HTR-8/SVneo (cell line): ENCODE results near the gene SLC25A22.
A peak's percentile ranks its signal among the peaks of the same experiment; 100 is the strongest.

Source experiments
- DNase-seq: peaks from one replicate; pipeline ENCODE4 v3.0.0; 2011; ENCODE audit warnings: low spot score, mixed read lengths; ENCODE audit not compliant: insufficient read length
- FAIRE-seq: peaks from 2 replicates; lab custom pipeline; 2011; peaks lifted over from hg19 to GRCh38; lab: Jason Lieb, UNC

SLC25A22 gene

GRCh38 chr11:808427-809286 is 10.6 kb upstream of the SLC25A22 start:
- DNase-seq (no peak), FAIRE-seq (peak; percentile 26)

GRCh38 chr11:804599-804964 is 6.5 kb upstream of the SLC25A22 start:
- DNase-seq (no peak), FAIRE-seq (no peak)

DNA sequence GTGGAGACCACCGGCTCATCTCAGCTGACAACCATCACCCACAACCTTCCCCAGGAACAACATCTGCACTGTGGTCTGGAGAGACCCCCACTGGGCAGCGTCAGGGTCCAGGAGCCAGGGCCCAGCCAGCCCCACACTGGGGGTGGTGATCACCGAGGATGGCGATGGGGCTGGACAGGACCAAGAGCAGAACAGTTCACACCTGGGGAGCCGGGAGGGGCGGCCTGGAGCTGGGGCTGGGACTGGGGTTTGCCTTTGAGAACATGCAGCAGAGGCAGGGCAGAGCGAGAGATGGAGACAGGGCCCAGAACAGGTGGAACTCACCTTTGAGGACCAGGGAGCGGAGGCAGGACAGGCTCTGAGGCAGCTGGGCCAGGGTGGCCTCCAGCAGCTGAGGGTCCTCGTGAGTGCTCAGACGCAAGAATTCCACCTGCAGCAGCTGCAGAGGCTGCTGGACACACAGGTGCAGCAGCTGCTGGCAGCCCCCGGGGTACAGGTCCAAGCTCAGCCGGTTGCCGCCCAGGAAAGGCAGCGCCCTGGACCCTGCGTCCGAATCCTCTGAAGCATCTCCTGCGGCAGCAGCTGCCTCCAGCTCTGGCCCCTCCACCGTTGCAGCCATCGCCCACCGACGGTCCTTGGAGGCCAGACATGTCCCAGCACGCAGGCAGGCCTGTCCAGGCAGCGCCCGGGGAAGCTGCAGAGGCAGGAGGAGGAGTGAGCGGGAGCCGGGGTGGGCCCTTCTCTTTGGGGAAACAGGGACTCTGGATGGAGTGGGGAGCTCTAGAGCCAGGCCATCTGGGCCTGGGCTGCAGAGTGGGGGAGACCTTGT is 5.9 kb upstream of the SLC25A22 start:
- peak; percentile 48 for FAIRE-seq
- DNase-seq, result peak; percentile 44

DNA sequence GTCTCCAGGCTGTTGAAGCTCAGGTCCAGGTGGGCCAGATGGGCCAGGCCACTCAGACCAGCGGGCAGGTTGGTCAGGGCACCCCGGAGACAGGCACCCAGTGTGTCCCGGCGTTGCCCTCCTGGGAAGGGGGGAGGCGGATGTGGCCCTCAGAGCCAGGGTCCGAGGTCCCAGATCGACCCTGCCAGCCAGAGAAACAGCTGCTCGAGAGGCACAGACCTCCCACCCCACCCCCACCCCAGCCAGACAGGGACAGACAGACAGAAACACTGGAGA is 5.3 kb upstream of the SLC25A22 start:
- DNase-seq, result no peak

GRCh38 chr11:802693-803466 is 4.8 kb upstream of the SLC25A22 start:
- FAIRE-seq (no peak), DNase-seq (no peak)

More for the DNA sequence above, 5.3 kb upstream of the SLC25A22 start:
- FAIRE-seq, result no peak

DNA sequence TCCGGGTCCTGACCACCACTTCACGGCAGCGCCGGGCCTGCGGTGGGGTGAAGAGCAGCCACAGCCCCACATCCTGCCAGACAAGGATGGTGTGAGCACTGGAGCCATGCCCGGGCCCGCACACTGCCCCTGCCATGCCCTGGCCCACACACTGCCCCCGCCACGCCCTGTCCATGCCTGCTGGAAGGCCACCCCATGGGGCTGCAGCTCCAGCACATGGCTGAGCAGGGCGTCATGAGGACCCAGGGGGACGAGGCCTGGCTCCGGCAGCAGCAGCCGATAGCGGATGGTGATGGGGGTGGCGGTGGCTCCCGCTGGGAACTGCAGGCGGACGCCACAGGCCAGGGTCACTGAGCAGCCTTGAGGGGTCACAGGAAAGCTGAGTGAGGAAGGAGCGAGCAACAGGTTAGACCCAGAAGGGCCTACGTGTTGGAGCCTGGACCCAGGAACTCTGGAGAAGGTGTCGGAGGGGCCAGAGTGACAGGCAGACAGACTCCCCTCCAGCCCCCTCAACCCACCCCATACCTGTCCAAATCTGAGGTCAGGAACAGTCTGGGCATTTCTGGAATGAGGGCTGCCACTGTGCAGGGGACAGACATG is 4.0 kb upstream of the SLC25A22 start:
- no peak for DNase-seq
- no peak for FAIRE-seq

- FAIRE-seq, result no peak
These were observed 3.2 kb upstream of the SLC25A22 start for GRCh38 chr11:801097-801780.

DNA sequence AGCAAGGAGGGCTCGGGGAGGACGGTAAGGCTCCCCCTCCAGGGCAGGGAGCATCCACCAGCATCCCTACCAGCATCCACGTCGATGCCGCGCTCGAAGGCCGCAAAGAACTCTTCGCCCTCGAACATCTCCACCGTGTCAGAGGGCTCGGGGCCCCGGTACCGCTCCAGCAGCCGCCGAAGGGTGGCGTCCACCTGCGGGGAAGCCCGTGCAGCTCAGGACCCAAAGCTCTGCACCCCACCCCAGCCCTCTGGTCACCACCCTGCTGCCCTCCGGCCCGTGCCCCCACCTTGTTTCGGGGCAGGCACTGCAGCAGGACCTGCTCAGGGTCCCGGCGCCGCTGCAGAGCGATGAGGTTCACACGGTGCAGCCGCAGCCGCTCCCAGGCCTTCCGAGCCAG is 2.4 kb upstream of the SLC25A22 start:
- no peak for FAIRE-seq
- DNase-seq, result no peak

More at GRCh38 chr11:801097-801780, 3.2 kb upstream of the SLC25A22 start:
- DNase-seq, result no peak

GRCh38 chr11:799641-800316 is 1.7 kb upstream of the SLC25A22 start:
- no peak for FAIRE-seq
- DNase-seq, result no peak

DNA sequence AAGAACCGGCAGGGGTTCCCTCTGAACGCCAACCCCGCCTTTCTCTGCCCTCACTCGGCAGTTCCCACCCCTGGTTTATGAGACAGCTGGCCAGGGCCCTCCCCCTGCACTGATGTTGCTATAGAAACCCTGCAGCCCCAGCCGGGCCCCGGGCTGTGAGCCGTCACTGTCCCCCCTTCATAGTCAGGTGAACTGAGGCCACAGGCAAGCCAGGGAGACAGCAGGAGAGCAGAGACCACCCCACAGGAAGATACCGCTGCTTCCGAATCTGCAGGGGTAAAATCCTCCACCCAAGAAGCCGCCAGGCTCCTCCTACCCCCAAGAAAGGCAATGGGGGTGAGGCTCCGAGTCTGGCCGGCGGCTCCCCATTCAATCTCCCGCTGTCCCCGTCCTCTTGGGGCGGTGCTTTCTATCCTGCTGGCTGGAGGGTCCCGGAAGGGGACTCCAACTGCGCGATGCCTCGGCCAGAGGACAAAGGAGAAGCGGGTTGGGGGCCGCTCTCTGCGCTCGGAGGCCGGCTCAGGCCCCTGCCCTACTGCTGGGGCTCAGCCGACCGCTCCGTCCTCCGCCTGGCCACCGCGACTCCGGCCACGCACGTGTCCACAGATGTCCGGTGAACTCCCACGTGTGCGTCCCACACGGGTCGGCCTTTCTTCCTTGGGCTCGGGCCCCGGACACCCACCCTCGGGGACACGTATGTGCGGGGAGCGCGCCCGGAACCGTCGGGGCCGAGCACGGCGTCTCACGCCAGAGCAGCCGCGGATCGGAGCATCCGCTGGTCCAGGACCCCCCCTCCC is 587 bp downstream of the SLC25A22 start:
- DNase-seq (no peak), FAIRE-seq (peak; percentile 92)

- FAIRE-seq (peak; percentile 63), DNase-seq (no peak)
These were observed 1.4 kb downstream of the SLC25A22 start for GRCh38 chr11:796565-797295.

DNA sequence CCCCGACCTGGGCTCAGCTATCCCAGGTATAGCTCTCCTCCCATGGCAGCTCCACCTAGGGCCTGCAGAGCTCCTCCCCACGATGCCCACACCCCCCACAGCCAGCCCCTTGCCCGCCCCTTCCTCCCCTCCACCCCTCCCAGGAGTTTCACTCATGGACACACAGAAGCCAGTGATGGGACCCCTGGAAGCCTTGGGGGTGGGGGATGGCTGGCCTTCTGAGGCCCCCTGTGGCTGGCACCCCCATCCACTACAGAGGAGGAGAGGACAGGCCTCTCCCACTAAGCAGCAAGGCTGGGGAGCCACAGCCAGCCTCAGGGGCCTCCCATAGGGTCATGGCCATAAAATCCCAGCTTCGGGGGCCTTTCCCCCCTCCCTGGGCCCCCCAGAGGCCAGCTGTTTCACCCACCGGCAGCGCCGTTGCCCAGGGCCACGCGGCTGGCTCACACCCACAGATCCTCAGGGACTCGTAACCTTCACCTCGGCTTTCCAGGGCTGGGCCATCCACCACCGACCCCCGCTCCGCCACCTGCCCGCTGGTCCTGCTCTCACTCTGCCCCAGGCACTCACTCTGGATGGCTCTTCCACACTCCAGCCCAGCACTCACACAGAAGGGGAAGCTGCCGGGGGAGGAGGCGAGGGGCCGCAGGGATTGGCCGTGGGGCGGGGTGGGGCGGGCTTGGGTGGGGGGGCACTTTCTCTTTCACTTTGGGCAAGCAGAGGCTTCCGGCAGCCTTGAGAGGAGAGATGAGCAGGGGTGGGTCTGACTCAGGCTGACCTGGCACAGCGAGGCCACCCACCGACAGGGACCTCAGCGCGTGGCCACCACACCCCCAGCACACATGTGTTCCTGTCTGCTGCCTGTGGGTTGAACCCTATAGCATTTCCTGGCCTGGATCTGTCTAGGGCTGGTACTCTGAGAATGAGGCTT is 2.2 kb downstream of the SLC25A22 start:
- DNase-seq, result peak; percentile 90
- peak; percentile 95 for FAIRE-seq

DNA sequence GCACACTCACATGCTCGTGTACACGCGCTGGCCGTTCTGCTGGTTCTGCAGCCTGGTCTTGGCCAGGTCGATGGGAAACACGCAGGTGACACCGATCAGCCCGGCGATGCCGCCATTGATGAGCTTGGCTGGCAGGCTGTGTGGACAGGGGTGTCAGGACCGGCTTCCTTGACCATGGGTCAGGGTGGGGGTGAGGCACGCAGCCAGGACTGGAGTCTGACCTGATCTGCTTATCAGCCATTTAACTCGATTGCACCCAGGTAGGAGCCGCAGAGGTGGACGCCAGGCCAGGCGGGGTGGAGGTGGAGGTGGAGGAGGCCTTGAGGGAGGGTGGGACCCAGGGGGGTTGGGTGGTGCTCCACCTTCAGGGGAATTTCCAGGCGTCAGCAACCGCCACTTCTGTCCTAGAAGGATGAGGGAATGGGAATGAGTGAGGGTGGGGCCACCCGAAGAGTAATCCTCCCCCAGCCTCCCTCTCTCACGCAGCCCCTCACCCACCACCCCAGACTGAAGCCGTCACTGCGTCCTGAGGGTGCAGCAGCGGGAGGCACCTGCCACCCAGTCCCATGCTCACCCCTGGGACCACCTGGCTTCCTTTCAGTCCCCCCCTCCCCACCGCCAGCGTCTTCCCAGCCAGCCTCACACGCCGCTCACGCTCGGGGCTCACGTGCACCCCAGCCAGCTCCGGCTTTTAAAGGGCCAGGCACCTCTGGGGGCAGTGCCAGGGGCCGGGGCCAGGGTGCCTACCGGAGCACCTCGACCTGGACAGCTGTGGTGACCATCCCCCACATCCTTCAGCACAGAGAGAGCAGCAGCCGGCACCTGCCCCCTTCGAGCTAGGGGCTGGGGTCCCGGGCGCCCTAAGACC is 3.1 kb downstream of the SLC25A22 start:
- FAIRE-seq (peak; percentile 69), DNase-seq (no peak)

GRCh38 chr11:794013-794765 is 3.9 kb downstream of the SLC25A22 start:
- FAIRE-seq (no peak), DNase-seq (no peak)

DNA sequence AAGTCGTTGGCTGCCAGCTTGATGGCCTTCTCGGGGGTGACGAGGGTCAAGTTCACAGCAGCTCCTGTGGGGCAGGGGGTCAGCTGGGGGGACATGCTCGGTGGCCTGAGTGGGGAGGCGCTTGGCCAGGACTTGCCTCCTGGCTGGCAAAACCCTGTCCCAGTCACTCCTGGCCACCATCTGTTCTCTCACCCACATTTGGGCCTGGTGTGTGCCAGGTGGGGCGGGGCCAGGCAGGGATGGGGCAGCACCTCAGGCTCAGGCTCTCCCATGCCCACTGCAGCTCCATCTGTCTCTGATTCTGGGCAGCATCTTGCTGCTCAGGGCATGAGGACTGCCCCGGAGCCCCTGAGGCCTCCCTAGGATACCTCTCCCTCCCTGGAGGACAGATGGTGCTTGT is 4.5 kb downstream of the SLC25A22 start:
- DNase-seq (no peak), FAIRE-seq (no peak)
